SH-SY5Y (cell line): ENCODE results near the gene ARID2.

Source experiments
- GATA2 ChIP-seq: IDR thresholded peaks from 2 replicates; pipeline ENCODE4 v1.6.1; 2011; ENCODE audit warnings: mild to moderate bottlenecking, low read depth, low read length
- GATA3 ChIP-seq: IDR thresholded peaks from 2 replicates; pipeline ENCODE4 v1.6.1; 2011; ENCODE audit warnings: low read depth, mild to moderate bottlenecking, low read length, moderate library complexity

DNA sequence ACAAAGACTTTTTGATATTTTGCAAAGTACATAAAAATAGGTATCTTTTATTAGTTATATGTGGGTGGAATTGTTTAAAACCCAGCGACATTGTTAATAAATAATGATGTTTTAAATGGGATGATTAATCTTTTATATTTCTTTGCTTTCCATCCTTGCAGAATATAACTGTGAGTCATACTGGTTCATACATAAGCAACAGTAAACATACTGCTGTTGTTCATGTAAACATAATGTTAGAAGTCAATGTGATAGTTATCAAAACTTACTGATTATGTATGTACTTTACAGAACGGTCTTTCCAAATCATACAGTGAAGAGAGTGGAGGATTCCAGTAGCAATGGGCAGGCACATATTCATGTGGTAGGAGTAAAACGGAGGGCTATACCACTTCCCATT is 119.8 kb downstream of the ARID2 start:
- no peak for TF ChIP-seq GATA2
- no peak for TF ChIP-seq GATA3
